Measurements from ENCODE around the gene PBX3.

DNA sequence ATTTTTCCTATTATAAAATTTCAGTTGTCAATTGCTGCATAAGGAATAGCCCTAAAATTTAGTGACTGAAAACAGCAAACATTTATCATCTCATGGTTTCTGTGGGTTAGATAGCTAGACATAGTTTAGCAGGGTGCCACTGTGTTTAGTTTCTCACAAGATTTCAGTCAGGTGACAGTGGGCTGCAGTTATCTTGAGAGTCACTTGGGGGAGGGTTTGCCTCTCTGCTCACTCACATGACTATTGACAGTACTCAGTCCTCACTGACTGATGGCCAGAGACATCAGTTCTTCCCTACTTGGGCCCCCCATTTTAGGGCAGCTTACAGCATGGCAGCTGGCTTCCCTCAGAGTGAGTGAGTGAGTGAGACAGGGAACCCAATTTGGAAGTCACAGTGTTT is 42.0 kb downstream of the PBX3 start:
- TF ChIP-seq, protein P1, sequence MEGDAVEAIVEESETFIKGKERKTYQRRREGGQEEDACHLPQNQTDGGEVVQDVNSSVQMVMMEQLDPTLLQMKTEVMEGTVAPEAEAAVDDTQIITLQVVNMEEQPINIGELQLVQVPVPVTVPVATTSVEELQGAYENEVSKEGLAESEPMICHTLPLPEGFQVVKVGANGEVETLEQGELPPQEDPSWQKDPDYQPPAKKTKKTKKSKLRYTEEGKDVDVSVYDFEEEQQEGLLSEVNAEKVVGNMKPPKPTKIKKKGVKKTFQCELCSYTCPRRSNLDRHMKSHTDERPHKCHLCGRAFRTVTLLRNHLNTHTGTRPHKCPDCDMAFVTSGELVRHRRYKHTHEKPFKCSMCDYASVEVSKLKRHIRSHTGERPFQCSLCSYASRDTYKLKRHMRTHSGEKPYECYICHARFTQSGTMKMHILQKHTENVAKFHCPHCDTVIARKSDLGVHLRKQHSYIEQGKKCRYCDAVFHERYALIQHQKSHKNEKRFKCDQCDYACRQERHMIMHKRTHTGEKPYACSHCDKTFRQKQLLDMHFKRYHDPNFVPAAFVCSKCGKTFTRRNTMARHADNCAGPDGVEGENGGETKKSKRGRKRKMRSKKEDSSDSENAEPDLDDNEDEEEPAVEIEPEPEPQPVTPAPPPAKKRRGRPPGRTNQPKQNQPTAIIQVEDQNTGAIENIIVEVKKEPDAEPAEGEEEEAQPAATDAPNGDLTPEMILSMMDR (IDR thresholded peaks at IDR 0.05) = no peak
- TF ChIP-seq POLR2A (IDR thresholded peaks at IDR 0.05) (no peak), POLR2AphosphoS5 (IDR thresholded peaks at IDR 0.05) (no peak)

Data from suprapubic skin (tissue), 4 donors.